LNCaP clone FGC (cell line): ENCODE measurements around the gene SLC15A3.
"Not testable (repeated sequence)": the region's sequence is repeated elsewhere in the genome, so short reads cannot be mapped to it uniquely, and the experiment has no call there.

ENCODE experiments used
- DNase-seq: peaks from one replicate; pipeline ENCODE4 v3.0.0-alpha.2; 2011; ENCODE audit warnings: low read depth
- H3K4me3 ChIP-seq: 2 replicates; pipeline ENCODE4 v1.5.1; 2011; ENCODE audit warnings: mild to moderate bottlenecking, low read depth, low read length, control low read depth
- TF ChIP-seq, protein P1 (sequence below): IDR thresholded peaks from 2 replicates; pipeline ENCODE4 v1.5.1; 2012; ENCODE audit warnings: mild to moderate bottlenecking; ENCODE audit not compliant: control insufficient read depth, insufficient read depth; ENCODE audit errors: extremely low read depth

SLC15A3 gene

DNA sequence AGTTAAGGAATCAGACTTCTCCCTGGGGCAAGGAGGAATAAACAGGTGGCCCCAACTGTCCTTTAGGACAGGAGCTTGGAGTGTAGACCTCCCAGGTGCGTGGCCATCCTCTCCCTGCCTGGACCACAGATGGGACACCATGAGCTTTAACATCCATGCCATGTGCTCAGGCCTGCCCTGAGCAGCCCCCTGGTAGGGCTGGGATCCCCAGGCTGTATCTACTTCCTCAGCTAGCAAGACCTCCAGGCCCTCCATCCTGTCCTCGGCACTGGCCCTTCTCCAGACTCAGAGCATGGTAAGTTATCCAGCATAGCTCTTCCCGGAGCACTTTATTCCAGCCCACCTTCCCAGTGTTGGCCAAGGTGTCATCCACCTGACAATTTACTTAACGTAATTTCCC, 25.2 kb upstream of the SLC15A3 start:
- TF ChIP-seq, protein P1, sequence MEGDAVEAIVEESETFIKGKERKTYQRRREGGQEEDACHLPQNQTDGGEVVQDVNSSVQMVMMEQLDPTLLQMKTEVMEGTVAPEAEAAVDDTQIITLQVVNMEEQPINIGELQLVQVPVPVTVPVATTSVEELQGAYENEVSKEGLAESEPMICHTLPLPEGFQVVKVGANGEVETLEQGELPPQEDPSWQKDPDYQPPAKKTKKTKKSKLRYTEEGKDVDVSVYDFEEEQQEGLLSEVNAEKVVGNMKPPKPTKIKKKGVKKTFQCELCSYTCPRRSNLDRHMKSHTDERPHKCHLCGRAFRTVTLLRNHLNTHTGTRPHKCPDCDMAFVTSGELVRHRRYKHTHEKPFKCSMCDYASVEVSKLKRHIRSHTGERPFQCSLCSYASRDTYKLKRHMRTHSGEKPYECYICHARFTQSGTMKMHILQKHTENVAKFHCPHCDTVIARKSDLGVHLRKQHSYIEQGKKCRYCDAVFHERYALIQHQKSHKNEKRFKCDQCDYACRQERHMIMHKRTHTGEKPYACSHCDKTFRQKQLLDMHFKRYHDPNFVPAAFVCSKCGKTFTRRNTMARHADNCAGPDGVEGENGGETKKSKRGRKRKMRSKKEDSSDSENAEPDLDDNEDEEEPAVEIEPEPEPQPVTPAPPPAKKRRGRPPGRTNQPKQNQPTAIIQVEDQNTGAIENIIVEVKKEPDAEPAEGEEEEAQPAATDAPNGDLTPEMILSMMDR = no peak
- DNase-seq = no peak
- H3K4me3 ChIP-seq = no peak overlapping the region

DNA sequence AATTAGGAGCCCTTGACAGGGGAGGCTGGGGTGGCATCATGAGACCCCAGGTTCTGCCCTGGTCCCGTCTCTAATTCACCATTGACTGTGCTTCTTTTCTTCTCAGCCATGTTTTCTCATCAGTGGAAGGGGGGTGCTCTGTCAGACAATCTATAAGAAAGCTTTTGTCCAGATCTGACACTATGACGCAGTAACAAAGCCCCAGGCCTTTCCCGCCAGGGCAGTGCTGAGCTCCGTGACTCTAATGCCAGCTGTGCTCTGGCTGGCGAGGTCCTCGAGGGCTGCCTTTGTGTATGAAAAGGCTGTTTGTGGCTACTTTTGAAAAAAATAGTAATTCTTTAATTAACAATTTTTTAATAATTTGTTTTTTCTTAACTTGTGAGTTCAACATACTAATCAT, 22.8 kb upstream of the SLC15A3 start:
- no peak overlapping the region for H3K4me3 ChIP-seq
- TF ChIP-seq, protein P1 = no peak
- DNase-seq = no peak

DNA sequence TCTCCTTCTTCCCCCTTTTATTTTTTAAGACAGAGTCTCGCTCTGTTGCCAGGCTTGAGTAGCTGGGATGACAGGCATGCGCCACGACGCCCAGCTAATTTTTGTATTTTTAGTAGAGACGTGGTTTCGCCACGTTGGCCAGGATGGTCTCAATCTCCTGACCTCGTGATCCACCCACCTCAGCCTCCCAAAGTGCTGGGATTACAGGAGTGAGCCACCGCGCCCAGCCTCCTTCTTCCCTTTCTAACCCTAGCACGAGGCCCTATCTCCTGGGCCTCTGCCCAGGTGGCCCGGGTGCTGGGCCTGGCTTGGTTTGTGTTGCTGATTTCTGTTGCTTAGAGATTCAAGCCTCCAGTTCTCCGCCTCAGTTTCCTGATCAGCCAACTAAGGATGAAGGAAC, 22.3 kb upstream of the SLC15A3 start:
- DNase-seq, H3K4me3 ChIP-seq: not testable (repeated sequence)

DNA sequence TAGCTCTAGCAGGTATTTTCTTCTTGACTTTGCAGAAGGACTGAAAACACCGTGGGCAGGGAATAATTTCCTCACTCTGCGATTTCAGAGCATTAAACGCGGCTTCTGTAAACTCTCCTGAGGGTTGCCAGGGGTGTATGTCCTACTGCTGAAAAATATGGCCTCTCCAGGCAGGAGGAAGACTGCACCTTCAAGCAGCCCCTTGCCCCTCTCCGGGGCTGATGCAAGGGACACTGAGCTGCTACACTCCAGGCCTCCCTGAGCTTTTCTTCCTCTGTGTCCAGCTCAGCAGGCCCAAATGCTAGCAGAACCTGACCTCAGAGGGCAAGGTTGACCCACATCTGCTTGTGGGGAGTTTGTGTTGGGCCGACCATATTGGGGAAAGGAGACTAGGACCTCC, 21.7 kb upstream of the SLC15A3 start:
- no peak for DNase-seq
- no peak overlapping the region for H3K4me3 ChIP-seq
- TF ChIP-seq, protein P1 = no peak

DNA sequence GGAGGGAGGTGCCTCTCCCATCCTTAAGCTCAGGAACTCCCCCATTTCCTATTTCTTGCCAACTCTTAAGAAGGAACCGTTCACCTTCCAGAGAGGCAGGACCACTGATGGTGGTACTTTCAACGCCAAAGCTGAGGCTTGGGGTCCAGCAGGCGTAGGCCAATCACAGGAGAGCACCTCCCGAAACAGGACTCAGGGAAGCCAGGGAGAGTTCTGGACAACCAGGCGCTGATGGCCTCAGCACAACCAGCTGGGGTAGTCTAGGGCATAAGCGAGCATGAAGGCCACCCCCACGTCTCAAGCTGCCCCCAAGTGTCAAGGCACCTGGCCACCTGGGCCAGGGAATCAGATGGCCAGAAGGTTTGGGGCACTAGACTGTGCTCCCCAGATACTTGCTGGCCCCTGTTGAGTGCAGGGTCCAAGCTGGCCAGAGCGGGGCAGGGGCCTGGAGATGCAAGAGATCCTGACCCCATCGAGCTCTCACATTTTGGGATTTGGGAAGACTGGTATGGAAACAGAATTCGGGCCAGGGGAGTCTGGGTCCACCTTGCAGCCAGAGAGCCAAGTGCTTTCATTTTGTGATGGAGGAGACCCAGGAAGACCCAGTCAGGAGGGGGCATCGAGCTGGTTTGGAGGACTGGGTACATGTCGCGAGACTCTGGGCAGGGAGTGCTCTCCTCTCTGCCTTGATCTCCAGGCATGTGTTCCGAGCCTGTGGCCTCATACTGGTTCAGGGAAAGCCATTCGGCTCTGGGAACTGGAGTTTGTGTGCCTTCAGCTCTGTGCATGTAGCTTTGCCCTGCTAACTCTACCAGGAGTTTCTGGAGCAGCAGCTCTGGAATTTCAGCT, 20.4 kb upstream of the SLC15A3 start:
- H3K4me3 ChIP-seq = no peak overlapping the region
- DNase-seq = no peak
- TF ChIP-seq, protein P1 = no peak

DNA sequence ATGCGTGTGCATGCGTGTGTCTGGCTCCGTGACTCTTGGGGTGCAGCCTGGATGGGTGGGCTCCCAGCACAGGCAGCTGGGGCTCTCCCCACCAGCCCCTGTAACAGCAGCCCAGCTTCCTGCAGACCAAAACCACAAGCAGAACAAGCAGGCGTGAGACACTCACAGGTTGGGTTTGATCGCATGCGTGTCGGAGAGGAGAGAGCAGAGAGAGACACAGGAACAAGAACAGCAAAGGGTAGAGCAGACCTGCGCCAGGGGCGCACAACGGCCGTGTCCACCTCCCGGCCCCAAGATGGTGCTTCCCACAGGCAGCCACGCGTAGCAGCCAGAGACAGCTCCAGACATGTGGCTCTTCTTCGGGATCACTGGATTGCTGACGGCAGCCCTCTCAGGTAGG, 19.5 kb upstream of the SLC15A3 start, which contains the start of gene CD6:
Gene CD6 (plus strand): TSS at position 161 of the 400 bp plus-strand sequence. CDS start 186 bp downstream, at position 347.
- DNase-seq = no peak
- TF ChIP-seq, protein P1 = no peak
- H3K4me3 ChIP-seq = no peak within 1 kb of the TSS

DNA sequence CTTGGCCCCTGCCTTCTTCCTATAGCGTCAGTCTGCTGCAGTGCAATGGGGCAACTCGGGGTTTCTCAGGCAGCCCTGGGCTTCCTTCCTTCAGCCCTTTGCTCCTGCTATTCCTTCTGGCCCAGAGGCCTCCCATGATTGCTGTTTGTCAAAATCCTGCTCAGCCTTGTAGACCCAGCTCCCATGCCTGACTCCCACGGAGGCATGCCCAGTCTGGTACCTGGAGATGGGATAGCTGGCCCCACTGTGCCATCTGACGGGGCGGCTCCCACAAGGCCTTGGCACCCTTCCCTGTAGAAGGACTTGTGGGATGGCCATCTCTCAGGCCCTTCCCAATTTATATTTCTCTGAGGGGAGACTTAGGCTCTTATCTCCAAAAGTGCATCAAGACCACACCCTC, 18.9 kb upstream of the SLC15A3 start:
- TF ChIP-seq, protein P1 = no peak
- H3K4me3 ChIP-seq = no peak overlapping the region

More for the DNA sequence above, 18.9 kb upstream of the SLC15A3 start:
- DNase-seq = no peak
